Stimulated activated memory B cell treated with anti-CD40 and anti-IgM and Interleukin-4, amounts not matched to agents 10 μg/mL and 1 μg/mL and 100 μg/mL, for 72 hours (primary cell): ENCODE results near the gene NFASC.

Experiments used
- ATAC-seq: fragments of 150-1000 bp; cut with Tn5 transposase; 2 replicates; pipeline ENCODE4 v1.10.0; 2021
- H3K27ac Mint-ChIP-seq: one replicate; pipeline ENCODE4 v1.8.0; 2022; ENCODE audit warnings: mild to moderate bottlenecking, mixed read lengths
- H3K27me3 Mint-ChIP-seq: one replicate; pipeline ENCODE4 v1.8.0; 2022; ENCODE audit warnings: mixed read lengths
- H3K36me3 Mint-ChIP-seq: one replicate; pipeline ENCODE4 v1.8.0; 2022; ENCODE audit warnings: mixed read lengths
- H3K4me1 Mint-ChIP-seq: one replicate; pipeline ENCODE4 v1.8.0; 2022; ENCODE audit warnings: mixed read lengths
- H3K4me3 Mint-ChIP-seq: one replicate; pipeline ENCODE4 v1.8.0; 2022; ENCODE audit warnings: mild to moderate bottlenecking, moderate library complexity, mixed read lengths
- H3K9me3 Mint-ChIP-seq: one replicate; pipeline ENCODE4 v1.8.0; 2022; ENCODE audit warnings: mixed read lengths

NFASC gene

GRCh38 chr1:204923201-204923600 is 52.5 kb downstream of the NFASC start:
- Mint-ChIP-seq H3K4me3 (no peak overlapping the region), H3K27ac (no peak overlapping the region), H3K27me3 (no peaks in the 10 kb centered on the region), H3K4me1 (no peaks in the 10 kb centered on the region), H3K36me3 (no peaks in the 10 kb centered on the region), H3K9me3 (no peaks in the 10 kb centered on the region)
- ATAC-seq = no peak

- H3K4me3 Mint-ChIP-seq = no peak overlapping the region
- H3K36me3 Mint-ChIP-seq = no peaks in the 10 kb centered on the region
- no peak for ATAC-seq
- no peaks in the 10 kb centered on the region for H3K4me1 Mint-ChIP-seq
- H3K27ac Mint-ChIP-seq = no peak overlapping the region
- no peaks in the 10 kb centered on the region for H3K9me3 Mint-ChIP-seq
- no peaks in the 10 kb centered on the region for H3K27me3 Mint-ChIP-seq
Measured at GRCh38 chr1:204923626-204924012, 53.0 kb downstream of the NFASC start.

GRCh38 chr1:204924013-204924759 is 53.5 kb downstream of the NFASC start:
- no peaks in the 10 kb centered on the region for H3K27me3 Mint-ChIP-seq
- no peak for ATAC-seq
- no peaks in the 10 kb centered on the region for H3K4me1 Mint-ChIP-seq
- no peaks in the 10 kb centered on the region for H3K9me3 Mint-ChIP-seq
- H3K27ac Mint-ChIP-seq = no peak overlapping the region
- no peaks in the 10 kb centered on the region for H3K36me3 Mint-ChIP-seq
- H3K4me3 Mint-ChIP-seq = no peak overlapping the region

- ATAC-seq = no peak
- Mint-ChIP-seq H3K27ac (no peak overlapping the region), H3K27me3 (no peaks in the 10 kb centered on the region), H3K4me1 (no peaks in the 10 kb centered on the region), H3K9me3 (no peaks in the 10 kb centered on the region), H3K36me3 (no peaks in the 10 kb centered on the region), H3K4me3 (no peak overlapping the region)
Measured at GRCh38 chr1:204925701-204926100, 55.0 kb downstream of the NFASC start.

- Mint-ChIP-seq H3K9me3 (no peaks in the 10 kb centered on the region), H3K27me3 (no peaks in the 10 kb centered on the region), H3K36me3 (no peaks in the 10 kb centered on the region), H3K4me3 (no peak overlapping the region), H3K4me1 (no peaks in the 10 kb centered on the region), H3K27ac (no peak overlapping the region)
- ATAC-seq = no peak
Measured at GRCh38 chr1:204927673-204928641, 57.3 kb downstream of the NFASC start.

- no peaks in the 10 kb centered on the region for H3K4me1 Mint-ChIP-seq
- no peaks in the 10 kb centered on the region for H3K36me3 Mint-ChIP-seq
- no peaks in the 10 kb centered on the region for H3K9me3 Mint-ChIP-seq
- ATAC-seq = no peak
- H3K4me3 Mint-ChIP-seq = no peak overlapping the region
- no peak overlapping the region for H3K27ac Mint-ChIP-seq
- no peaks in the 10 kb centered on the region for H3K27me3 Mint-ChIP-seq
Measured at GRCh38 chr1:204928671-204929486, 58.2 kb downstream of the NFASC start.

- H3K9me3 Mint-ChIP-seq = no peaks in the 10 kb centered on the region
- H3K4me1 Mint-ChIP-seq = no peaks in the 10 kb centered on the region
- no peaks in the 10 kb centered on the region for H3K36me3 Mint-ChIP-seq
- ATAC-seq = no peak
- no peak overlapping the region for H3K4me3 Mint-ChIP-seq
- no peaks in the 10 kb centered on the region for H3K27me3 Mint-ChIP-seq
- H3K27ac Mint-ChIP-seq = no peak overlapping the region
Measured at GRCh38 chr1:204929487-204930154, 59.0 kb downstream of the NFASC start.

GRCh38 chr1:204930155-204930523 is 59.5 kb downstream of the NFASC start:
- Mint-ChIP-seq H3K27me3 (no peaks in the 10 kb centered on the region), H3K9me3 (no peaks in the 10 kb centered on the region), H3K36me3 (no peaks in the 10 kb centered on the region), H3K4me1 (no peaks in the 10 kb centered on the region), H3K27ac (no peak overlapping the region), H3K4me3 (no peak overlapping the region)
- ATAC-seq = no peak

GRCh38 chr1:204931313-204931712 is 60.7 kb downstream of the NFASC start:
- no peak for ATAC-seq
- Mint-ChIP-seq H3K27me3 (no peaks in the 10 kb centered on the region), H3K27ac (no peak overlapping the region), H3K4me3 (no peak overlapping the region), H3K36me3 (no peaks in the 10 kb centered on the region), H3K9me3 (no peaks in the 10 kb centered on the region), H3K4me1 (no peaks in the 10 kb centered on the region)

- Mint-ChIP-seq H3K4me3 (no peak overlapping the region), H3K27me3 (no peaks in the 10 kb centered on the region), H3K36me3 (no peaks in the 10 kb centered on the region), H3K4me1 (no peaks in the 10 kb centered on the region), H3K9me3 (no peaks in the 10 kb centered on the region), H3K27ac (no peak overlapping the region)
- ATAC-seq = no peak
Measured at GRCh38 chr1:204931768-204932572, 61.3 kb downstream of the NFASC start.

GRCh38 chr1:204932573-204932909 is 61.9 kb downstream of the NFASC start:
- Mint-ChIP-seq H3K9me3 (no peaks in the 10 kb centered on the region), H3K36me3 (no peaks in the 10 kb centered on the region), H3K4me3 (no peak overlapping the region), H3K27me3 (no peaks in the 10 kb centered on the region), H3K4me1 (no peaks in the 10 kb centered on the region), H3K27ac (no peak overlapping the region)
- ATAC-seq = no peak

- no peaks in the 10 kb centered on the region for H3K27me3 Mint-ChIP-seq
- H3K9me3 Mint-ChIP-seq = no peaks in the 10 kb centered on the region
- no peak for ATAC-seq
- H3K36me3 Mint-ChIP-seq = no peaks in the 10 kb centered on the region
- H3K27ac Mint-ChIP-seq = no peak overlapping the region
- no peaks in the 10 kb centered on the region for H3K4me1 Mint-ChIP-seq
- H3K4me3 Mint-ChIP-seq = no peak overlapping the region
Measured at GRCh38 chr1:204935155-204935554, 64.5 kb downstream of the NFASC start.

GRCh38 chr1:204936765-204937164 is 66.1 kb downstream of the NFASC start:
- ATAC-seq = no peak
- Mint-ChIP-seq H3K4me1 (no peaks in the 10 kb centered on the region), H3K4me3 (no peak overlapping the region), H3K9me3 (no peaks in the 10 kb centered on the region), H3K27ac (no peak overlapping the region), H3K36me3 (no peaks in the 10 kb centered on the region), H3K27me3 (no peaks in the 10 kb centered on the region)

- Mint-ChIP-seq H3K4me3 (no peak overlapping the region), H3K27me3 (no peaks in the 10 kb centered on the region), H3K27ac (no peak overlapping the region), H3K4me1 (no peaks in the 10 kb centered on the region), H3K36me3 (no peaks in the 10 kb centered on the region), H3K9me3 (no peaks in the 10 kb centered on the region)
- no peak for ATAC-seq
Measured at GRCh38 chr1:204937901-204938300, 67.2 kb downstream of the NFASC start.
